Brain microvascular endothelial cell (primary cell): ENCODE results near the gene PPIC.
"Not testable (repeated sequence)": the region's sequence is repeated elsewhere in the genome, so short reads cannot be mapped to it uniquely, and the experiment has no call there.

Source experiments
- DNase-seq: peaks from one replicate; pipeline ENCODE4 v3.0.0-alpha.2; 2020
- H3K27ac ChIP-seq: fragments of 250-450 bp; sonication (Bioruptor Pico); 2 replicates; pipeline ENCODE4 v1.5.1; 2020; ENCODE audit warnings: mild to moderate bottlenecking, moderate library complexity
- H3K27me3 ChIP-seq: fragments of 250-450 bp; sonication (Bioruptor Pico); replicated peaks from 2 replicates; pipeline ENCODE4 v1.5.1; 2020; ENCODE audit warnings: mild to moderate bottlenecking
- H3K36me3 ChIP-seq: fragments of 250-450 bp; sonication (Bioruptor Pico); replicated peaks from 2 replicates; pipeline ENCODE4 v1.5.1; 2020; ENCODE audit warnings: mild to moderate bottlenecking
- H3K4me3 ChIP-seq: 2 replicates; pipeline ENCODE4 v1.5.1; 2011; ENCODE audit warnings: low read depth, mild to moderate bottlenecking, control low read depth, low read length, moderate library complexity
- CTCF ChIP-seq: IDR thresholded peaks from 2 replicates; pipeline ENCODE4 v1.5.1; 2011; ENCODE audit warnings: low read depth, mild to moderate bottlenecking, moderate library complexity, low read length, control low read depth, inconsistent platforms; ENCODE audit errors: missing control alignments
- in situ Hi-C: cut with HindIII; loops from 2 replicates; pipeline ENCODE4 v1.10.0; 2017; ENCODE audit warnings: low sequenced_read_pairs, low pct_ligation_motif_present

Gene PPIC

GRCh38 chr5:122978644-122979297, 57.8 kb downstream of the PPIC start:
- no peak for TF ChIP-seq CTCF
- in situ Hi-C loops, result no loop called here
- no peak overlapping the region for H3K27ac ChIP-seq
- H3K27me3 ChIP-seq, result no peaks in the 10 kb centered on the region
- DNase-seq, result no peak
- no peaks in the 10 kb centered on the region for H3K36me3 ChIP-seq
- H3K4me3 ChIP-seq, result no peak overlapping the region

DNA sequence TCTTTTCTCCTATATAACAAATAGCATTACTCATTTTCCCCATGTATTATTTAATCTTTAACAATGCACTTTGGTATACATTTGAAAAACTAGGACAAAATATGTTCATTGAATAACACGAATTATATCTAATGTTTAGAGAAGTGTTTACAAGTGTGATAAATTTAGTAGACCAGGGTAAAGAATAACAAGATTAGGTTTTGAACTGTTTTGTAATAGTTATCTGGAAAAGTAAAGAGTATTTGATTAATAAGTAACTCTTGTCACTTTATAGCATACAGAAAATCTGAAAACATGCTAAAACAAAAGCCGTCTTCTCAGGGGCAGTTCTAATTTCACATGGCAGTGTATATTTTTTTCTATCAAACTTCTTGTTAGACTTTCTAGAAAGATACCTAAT, 58.5 kb downstream of the PPIC start:
- in situ Hi-C loops, result no loop called here
- TF ChIP-seq CTCF, result no peak
- Histone ChIP-seq H3K4me3 (no peak overlapping the region), H3K27ac (no peak overlapping the region), H3K27me3 (no peaks in the 10 kb centered on the region), H3K36me3 (no peaks in the 10 kb centered on the region)
- DNase-seq, result no peak

DNA sequence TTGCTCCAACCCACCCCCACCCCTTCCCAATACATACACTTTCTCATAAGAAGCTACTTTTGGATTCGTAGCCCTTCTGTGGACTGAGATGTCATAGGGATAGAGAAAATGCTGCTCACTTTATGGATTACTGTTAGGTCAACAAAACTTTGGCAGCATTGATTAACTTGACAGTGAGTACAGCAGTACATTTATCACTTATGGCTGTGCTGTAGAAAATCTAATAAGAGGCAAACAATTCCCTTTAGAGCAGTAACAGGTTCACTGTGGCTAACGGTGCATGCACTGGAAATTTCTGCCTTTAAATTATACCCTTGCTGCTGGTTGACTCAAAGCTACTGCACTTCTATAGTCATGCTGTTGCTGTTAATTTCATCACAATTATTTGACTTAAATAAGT, 59.2 kb downstream of the PPIC start:
- in situ Hi-C loops, result no loop called here
- Histone ChIP-seq H3K27me3 (no peaks in the 10 kb centered on the region), H3K4me3 (no peak overlapping the region), H3K27ac (no peak overlapping the region), H3K36me3 (no peaks in the 10 kb centered on the region)
- DNase-seq, result no peak
- no peak for TF ChIP-seq CTCF

DNA sequence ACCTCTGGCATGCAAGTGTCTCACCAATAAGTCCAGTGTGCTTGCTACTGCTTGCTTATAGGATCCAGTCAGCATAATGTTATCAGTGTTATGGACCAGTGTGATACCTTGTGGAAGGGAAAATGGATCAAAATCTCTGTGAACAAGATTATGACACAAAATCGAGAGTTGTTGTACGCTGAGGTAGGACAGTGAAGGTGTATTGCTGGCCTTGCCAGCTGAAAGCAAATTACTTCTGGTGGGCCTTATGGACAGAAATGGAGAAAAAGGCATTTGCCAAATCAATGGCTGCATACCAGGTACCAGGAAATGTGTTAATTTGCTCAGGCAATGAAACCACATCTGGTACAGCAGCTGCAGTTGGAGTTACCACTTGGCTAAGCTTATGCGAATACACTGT, 62.3 kb downstream of the PPIC start:
- H3K27ac ChIP-seq, DNase-seq, H3K4me3 ChIP-seq, in situ Hi-C loops, H3K36me3 ChIP-seq, H3K27me3 ChIP-seq: not testable (repeated sequence)

GRCh38 chr5:122973759-122974158, 62.8 kb downstream of the PPIC start:
- DNase-seq, H3K27ac ChIP-seq, H3K36me3 ChIP-seq, in situ Hi-C loops, H3K4me3 ChIP-seq, H3K27me3 ChIP-seq: not testable (repeated sequence)
